Lower leg skin (tissue), 4 donors: ENCODE results near the gene CYP2S1. TPM values are rescaled to one million over a fixed set of nuclear protein-coding genes. Genes with fewer than 3 reads are reported as not detected.
"Not testable (repeated sequence)": the region's sequence is repeated elsewhere in the genome, so short reads cannot be mapped to it uniquely, and the experiment has no call there.

Experiments used
- DNase-seq, 2 donors: peaks; one replicate each; pipeline ENCODE4 v3.0.0-alpha.2; 2019; ENCODE audit warnings: low spot score in 2 of 2
- H3K4me3 ChIP-seq: fragments of 200-600 bp; sonication (generic); 2 replicates; pipeline ENCODE4 v1.5.1; 2017; ENCODE audit warnings: mild to moderate bottlenecking, low read depth; ENCODE audit not compliant: poor library complexity, severe bottlenecking
- CTCF ChIP-seq, 3 donors: fragments of 450-650 bp; IDR thresholded peaks; one replicate each; pipeline ENCODE4 v1.5.1; 2016; ENCODE audit warnings: antibody characterized with exemption in 3 of 3, mild to moderate bottlenecking in 3 of 3, moderate library complexity in 2 of 3
- POLR2A ChIP-seq, 2 donors: fragments of 450-650 bp; IDR thresholded peaks; one replicate each; pipeline ENCODE4 v1.6.1; 2016 to 2017; ENCODE audit warnings: antibody characterized with exemption in 2 of 2, mild to moderate bottlenecking in 1 of 2, moderate library complexity in 1 of 2
- WGBS, 2 donors: methylation state at CpG; one replicate each; pipeline ENCODE4 v1.1.5; 2018; 5-methylcytosine and 5-hydroxymethylcytosine counted together
- intact Hi-C: fragments of 100-400 bp; cut with DNase I; formaldehyde crosslinking; loops from one replicate; pipeline ENCODE4 v1.15.0; 2023; ENCODE audit warnings: low total_unique reads
- total RNA-seq, 4 donors: library from RNA; depleted of rRNA; stranded (reverse); fragments of >200 nt; gene quantifications; one replicate each; pipeline ENCODE4 v1.1.0, GENCODE V29; 2016

Gene CYP2S1
- total RNA-seq, 4 donors from 2014 or later = 0.49 to 3.8 (median 1.9) TPM

GRCh38 chr19:41175801-41176777 is 16.9 kb upstream of the CYP2S1 start:
- H3K4me3 ChIP-seq = no peak overlapping the region
- intact Hi-C loops = no loop called here
- DNase-seq = peak in 1 of 2 donors; percentile 73
- TF ChIP-seq POLR2A (IDR thresholded peaks at IDR 0.05) (no peak), CTCF (IDR thresholded peaks at IDR 0.05) (no peak)
- WGBS, 2 donors = 14 to 17% methylated on average over 14 of the region's 14 CpGs

GRCh38 chr19:41180173-41180572 is 12.8 kb upstream of the CYP2S1 start:
- WGBS, 2 donors = 100% methylated on average over 1 of the region's 34 CpGs; no CpG with 5 or more reads in 1 of the 2 donors
- intact Hi-C loops, H3K4me3 ChIP-seq, DNase-seq: not testable (repeated sequence)

- TF ChIP-seq POLR2A (IDR thresholded peaks at IDR 0.05) (no peak), CTCF (IDR thresholded peaks at IDR 0.05) (no peak)
- no peak for DNase-seq
- H3K4me3 ChIP-seq = no peak overlapping the region
- WGBS, 2 donors = 81 to 82% methylated on average over 8 of the region's 8 CpGs
- intact Hi-C loops = no loop called here
Observed at GRCh38 chr19:41186971-41187883, 5.8 kb upstream of the CYP2S1 start.

GRCh38 chr19:41187884-41188279 is 5.1 kb upstream of the CYP2S1 start:
- H3K4me3 ChIP-seq = no peak overlapping the region
- TF ChIP-seq POLR2A (IDR thresholded peaks at IDR 0.05) (no peak), CTCF (IDR thresholded peaks at IDR 0.05) (no peak)
- no peak for DNase-seq
- intact Hi-C loops = no loop called here
- WGBS, 2 donors = 81 to 90% methylated on average over 3 of the region's 3 CpGs

GRCh38 chr19:41189425-41190065 is 3.5 kb upstream of the CYP2S1 start:
- DNase-seq = no peak
- no peak overlapping the region for H3K4me3 ChIP-seq
- TF ChIP-seq POLR2A (IDR thresholded peaks at IDR 0.05) = no peak
- TF ChIP-seq CTCF (IDR thresholded peaks at IDR 0.05) = no peak
- WGBS, 2 donors = 59 to 61% methylated on average over 8 of the region's 8 CpGs
- intact Hi-C loops = no loop called here
